NCI-H1417 (cell line): ENCODE measurements around the gene LRP8.

ENCODE experiments used
- DNase-seq, 3 experiments: peaks; one replicate each; lab custom pipeline; 2025; lab: John Stamatoyannopoulos, UW

LRP8 gene

DNA sequence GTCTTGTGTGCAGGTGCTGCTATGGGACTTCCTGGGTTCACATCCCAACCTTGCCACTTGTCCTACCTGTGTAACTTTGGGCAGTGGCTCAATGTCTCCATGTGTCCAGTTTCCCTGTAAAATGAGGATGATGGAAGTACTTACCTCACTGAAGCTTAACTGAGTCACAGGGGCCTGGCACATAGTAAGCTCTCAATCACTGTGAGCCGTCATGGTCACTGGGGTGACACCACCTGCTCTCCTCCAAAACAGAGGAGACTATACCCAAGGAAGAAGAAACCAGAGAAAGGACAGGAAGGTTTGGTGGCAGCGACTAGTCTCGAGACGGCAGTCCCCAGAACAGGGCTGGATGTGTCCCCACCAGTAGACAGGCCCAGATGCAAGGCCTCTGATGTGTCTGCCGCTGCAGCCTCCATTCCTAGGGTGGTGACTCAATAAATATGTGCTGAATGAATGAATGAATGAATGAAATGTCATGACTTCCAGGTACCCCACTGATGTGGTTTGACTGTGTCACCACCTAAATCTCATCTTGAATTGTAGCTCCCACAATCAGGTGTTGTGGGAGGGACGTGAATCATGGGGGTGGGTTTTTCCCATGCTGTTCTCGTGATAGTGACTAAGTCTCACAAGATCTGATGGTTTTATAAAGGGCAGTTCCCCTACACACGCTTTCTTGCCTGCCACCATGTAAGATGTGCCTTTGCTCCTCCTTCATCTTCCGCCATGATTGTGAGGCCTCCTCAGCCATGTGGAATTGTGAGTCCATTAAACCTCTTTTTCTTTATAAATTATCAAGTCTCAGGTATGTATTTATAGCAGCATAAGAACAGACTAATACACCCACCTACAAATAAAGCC, 13.0 kb upstream of the LRP8 start:
- DNase-seq: no peak

DNA sequence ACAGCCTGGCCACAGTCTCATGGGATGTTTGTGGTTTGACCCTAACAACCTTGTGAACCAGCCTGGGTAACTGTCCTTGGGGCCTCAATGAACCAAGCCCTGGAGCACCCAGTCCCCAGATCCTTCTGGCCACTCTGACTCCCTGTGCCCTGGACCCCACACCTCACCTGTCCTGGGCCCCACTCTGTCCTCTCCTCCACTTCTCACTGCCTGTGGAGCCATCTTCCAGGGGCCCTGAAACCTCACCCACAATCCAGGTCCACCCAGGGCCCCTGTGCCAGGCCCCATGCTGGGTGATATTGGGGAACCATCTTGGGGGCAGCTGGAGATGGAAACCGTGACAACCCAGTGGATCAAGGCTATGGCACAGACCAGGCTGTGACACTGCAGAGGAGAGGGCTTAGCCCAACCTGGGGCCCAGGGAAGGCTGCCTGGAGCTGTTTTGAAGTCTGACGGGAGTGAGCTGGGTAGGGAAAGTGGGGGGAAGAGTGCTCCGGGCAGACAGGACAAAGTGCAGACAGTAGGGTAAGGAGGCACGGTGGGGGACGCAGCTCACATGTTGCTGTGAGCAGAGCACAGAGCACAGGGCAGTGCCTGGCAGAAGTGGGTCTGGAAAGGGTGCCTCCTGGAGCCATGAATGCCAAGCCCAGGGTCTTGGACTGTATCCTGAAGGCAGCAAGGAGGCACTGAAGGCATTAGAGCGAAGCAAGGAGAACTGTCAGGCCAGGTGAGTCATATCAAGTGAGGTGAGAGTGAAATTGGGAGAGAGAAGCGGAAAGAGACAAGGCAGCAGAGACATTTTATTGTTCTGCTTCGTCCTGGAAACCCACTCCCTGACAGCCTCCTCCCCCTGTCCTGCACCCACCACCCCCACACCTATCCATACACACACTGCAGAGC, 12.1 kb upstream of the LRP8 start:
- DNase-seq: no peak

DNA sequence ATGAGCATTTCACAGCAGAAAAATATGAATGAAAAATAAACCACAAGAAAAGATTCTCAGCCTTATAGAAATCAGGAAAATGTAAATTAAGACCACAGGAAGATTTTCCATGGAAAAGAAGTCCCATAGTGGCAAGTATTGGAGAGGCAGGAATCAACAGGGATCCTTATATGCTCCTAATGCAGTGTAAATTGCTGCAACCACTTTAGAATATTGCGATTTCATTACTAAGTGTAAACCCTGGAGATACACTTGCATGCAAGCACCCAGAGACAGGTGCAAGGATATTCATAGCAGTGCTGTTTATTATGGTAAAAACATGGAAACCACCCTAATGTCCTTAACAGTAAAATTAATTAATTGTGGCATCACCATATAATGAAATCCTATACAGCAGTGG, 10.6 kb upstream of the LRP8 start:
- DNase-seq: no peak

DNA sequence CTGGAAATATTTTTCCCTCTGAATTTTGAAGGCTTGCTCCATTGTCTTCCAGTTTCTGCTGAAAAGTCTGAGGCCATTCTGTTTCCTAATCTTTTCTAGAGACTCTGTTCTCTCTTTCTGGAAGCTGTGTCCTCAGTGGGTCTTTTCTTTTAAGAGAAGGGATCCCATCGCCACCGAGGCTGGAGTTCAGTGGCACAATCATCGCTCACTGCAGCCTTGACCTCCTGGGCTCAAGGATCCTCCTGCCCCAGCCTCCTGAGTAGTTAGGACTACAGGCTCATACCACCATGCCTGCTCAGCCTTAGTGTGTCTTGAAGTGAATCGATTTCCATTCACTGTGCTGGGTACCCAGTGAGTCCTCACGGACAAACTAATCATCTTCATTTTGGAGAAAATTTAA, 9.6 kb upstream of the LRP8 start:
- DNase-seq: no peak

DNA sequence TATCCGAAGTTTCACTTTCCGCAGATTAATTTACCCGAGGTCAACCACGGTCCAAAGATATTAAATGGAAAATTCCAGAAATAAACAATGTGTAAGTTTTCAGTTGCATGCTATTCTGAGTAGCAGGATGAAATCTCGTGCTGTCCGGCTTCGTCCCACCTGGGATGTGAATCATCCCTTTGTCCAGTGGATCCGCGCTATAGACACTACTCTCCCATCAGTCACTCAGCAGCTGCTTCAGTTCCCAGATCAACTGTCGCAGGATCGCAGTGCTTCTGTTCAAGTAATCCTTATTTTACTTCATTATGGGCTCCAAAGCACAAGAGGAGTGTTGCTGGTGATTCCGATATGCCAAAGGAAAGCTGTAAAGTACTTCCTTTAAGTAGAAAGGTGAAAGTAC, 8.3 kb upstream of the LRP8 start:
- DNase-seq: no peak

DNA sequence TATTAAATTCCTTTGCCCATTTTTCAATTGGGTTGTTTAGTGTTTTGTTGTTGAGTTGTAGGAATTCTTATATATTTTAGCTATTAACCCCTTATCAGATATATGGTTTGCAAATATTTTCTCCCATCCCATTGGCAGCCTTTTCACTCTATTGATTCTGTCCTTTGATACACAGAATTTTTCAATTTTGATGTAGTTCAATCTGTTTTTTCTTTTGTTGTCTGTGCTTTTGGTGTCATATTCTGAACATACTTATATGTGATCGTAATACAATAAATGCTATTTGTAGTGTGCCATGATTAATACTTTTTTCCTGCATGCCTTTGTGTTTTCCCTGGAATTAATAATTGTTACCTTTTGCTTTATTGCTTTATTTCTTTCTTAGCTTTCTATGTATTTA, 7.8 kb upstream of the LRP8 start:
- DNase-seq: no peak

DNA sequence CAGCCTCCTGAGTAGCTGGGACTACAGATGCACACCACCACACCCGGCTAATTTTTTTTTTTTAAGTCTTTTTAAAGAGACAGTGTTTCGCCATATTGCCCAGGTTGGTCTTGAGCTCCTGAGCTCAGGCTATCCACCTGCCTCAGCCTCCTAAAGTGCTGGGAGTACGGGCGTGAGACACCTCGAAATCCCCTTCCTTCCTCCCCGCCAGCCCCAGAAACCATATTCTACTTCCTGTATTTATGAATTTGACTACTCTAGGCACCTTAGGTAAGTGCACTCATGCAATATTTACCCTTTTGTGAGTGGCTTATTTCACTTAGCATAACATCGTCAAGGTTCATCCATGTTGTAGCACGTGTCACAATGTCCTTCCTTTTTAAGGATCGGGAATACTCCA, 6.9 kb upstream of the LRP8 start:
- peak in 1 of 3 experiments; percentile 3 for DNase-seq

DNA sequence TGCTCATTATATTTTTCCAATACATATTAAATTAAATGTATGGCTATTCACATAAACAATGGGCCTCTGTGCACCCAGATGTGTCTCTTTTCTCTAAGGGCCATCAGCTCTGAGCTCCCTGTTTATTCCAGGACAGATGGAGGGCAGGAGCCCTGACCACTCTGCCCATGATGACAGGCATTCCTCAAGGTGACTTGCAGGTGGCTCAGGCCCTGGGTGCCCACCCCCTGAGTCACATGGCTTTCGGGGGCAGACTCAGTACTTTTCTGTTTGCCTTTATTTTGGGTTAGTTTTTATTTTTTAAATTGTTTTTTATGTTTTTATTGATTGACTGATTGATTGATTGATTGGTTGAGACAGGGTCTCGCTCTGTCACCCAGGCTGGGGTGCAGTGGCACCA, 6.4 kb upstream of the LRP8 start:
- no peak for DNase-seq

DNA sequence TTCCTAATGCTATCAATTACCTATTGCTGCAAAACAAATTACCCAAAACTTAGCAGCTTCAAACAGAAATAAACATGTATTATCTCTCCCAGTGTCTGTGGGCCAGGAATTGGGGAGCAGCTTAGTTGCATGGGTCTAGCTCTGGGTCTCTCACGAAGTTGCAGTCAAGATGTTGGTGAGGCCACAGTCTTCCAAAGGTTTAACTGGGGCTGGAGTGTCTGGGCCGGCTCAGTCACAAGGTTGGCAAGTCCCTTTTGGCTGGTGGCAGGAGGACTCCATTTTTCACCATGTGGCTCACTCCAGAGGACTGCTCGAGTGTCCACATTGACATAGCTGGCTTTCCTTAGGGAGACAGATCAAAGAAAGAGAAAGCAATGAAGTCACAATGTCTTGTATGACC, 5.0 kb upstream of the LRP8 start:
- DNase-seq: no peak

DNA sequence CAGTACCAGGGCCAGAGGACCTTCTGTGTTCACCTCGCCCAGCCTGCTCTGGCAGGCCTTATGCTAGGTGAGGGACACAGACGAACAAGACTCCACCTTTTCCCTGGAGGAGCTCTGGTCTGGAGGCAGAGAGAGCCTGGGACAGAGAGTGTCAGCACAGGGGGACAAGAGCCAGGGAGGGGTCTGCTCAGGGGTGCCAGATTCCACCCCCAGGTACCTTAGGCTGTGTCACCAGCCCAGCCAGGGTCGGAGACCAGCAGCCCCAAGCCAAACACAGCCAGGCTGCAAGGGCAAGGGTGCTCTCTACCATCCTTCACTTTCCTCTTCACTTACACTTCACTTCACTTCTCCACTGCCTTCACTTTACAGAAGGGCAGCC, 4.3 kb upstream of the LRP8 start:
- no peak for DNase-seq

DNA sequence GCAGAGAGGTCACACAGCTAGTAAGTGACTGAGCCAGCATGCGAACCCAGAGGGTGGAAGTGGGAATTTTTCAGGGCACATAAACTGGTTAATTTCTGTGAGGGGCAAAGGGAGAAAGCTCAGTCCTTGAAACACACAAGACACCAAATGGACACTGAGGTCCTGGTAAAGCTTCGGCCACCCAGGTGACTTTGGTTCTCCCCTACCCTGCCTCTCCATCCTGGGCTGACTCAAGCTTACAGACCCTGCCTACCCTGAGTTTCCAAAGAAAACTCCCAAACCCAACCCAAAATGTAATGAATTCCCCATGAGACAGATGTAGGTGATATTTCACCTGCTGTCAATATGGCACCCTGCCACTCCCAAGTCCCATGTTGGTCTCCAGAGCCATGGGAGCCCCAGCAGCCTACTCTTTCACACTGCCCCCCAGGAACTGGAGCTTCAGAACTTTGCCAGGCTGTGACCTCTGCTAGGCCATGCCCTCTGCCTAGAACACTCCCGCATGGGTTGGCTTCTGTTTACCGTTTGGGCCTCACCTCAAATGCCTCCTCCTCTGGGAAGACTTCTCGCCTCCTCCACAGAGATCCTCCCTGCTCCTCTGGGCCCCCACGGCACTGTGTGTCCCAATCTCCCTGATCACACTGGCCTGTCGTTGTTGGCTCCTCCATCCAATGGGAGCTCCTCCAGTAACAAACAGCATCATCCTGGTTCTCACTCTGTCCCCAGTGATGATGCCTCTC, 3.7 kb upstream of the LRP8 start:
- DNase-seq: no peak

DNA sequence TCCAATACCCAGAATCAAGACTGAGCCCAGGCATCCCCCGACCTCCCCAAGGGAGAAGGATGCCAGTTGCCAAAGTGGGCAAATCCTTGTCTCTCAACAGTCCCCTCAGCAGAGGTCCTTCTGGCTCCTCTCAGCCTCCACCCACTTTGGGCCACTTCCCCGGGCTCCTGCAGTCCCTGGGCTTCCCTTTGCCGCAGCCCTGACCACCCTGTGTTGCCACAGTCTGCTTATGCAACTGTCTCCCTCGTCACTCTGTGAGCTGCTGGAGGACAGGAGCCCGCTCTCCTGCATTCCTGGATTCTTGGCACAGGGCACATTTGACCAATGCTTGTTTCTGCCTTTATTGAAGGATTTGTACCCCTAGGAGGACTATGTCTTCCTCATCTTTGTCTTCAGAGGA, 2.9 kb upstream of the LRP8 start:
- DNase-seq: no peak

DNA sequence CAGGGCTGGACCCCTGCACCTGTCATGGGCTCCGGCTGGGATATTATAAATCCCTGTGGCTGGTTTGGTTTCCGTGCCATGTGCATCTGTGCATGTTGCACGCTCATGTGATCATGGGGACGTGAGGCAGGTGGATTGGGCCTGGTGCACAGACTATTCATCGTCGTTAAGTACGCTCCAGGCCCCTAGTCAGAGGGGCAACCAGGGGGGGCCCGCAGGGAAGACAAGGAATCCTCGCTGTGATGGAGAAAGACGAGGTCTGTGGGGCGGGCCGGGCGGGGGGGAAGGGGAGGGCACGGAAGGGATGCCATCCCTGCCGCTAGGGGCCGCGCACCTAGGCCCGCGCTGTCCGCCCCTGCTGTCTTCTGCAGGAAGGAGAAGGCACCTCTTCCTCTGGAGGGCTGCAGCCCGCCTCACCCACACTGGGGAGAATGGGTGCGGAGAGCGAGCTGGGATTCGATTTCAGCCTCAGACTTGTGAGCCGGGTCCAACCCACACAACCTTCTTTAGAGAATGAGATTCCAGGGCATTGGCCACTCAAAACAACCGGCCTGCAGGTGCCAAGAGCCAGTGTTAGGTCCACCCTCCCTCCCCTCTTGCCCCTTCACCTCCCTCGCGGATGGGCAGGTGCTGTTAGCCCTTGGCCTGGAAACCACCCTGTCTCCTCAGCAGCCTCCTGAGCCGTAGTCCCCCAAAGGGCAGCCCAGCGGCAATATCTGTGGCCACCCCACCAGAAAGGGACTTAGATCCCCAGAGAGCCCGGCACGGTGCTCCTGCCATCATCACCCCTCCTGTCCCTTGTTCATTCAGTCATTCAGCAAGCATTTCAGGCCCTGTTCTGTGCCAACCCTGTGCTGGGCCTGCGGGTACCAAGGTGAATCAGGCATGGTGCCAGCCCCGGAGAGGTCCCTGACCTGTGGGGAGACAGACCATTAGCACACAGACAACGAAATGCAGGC, 950 bp upstream of the LRP8 start:
- no peak for DNase-seq

DNA sequence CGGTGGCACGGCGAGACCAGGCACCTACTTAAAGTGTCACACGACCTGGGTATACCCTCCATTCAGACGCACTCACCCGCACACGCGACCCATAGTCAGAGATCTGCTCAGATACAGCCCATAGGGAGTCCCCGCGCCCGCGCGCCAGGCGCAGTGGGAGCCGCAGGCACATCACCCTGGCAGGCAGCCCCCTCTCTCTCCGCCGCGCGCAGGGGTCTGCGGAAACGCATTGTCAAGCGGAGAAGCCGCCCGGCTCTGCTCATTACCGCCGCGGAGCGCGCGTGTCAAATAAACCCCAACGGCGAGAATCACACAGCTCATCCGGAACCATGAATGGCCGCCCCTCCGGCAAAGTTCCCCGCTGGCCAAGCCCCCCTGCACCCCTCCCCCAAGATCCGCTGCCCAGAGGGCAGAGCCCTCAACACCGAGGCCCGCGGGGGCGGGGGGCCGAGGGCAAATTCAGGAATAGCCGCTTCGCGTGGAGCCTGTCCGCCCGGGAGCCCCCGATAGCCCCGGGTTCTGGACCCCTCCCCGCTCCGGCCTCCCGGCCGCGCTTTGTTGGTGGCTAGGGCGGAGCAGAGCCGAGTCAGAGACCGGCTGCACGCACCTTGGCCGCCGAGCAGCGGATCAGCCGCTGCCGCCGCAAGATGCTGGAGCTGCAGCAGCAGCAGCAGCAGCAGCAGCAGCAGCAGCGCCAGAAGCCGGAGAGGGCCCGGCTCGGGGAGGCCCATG, 522 bp downstream of the LRP8 start:
- DNase-seq: peak; percentile 54 to 75 (median 72)

DNA sequence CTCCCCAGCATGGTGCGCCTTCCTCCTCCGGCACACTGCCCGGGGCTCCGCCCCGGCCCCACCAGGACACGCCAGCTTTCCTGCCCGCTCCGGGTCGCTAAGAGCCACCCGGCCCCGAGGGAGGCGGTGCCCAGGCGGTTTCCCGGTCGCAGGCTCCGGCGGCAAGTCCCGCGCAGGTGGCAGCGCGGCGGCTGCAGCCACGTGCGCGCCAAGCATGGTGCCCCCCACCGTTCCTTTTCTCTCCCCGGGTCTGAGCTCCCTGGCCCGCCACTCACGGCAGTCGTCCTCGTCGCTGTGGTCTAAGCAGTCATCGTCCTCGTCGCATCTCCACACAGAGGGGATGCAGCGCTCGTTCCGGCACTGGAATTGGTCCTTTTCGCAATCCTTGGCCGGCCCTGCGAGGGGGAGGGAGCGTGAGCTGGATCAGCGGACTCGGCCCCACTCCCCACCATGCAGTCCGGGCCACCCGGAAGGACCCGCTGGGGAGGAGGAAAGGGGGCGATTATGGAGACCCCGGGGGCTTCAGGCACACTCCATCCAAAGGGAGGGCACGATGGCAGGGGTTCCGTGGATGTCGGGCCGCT, 1.2 kb downstream of the LRP8 start:
- peak; percentile 61 to 84 (median 82) for DNase-seq

DNA sequence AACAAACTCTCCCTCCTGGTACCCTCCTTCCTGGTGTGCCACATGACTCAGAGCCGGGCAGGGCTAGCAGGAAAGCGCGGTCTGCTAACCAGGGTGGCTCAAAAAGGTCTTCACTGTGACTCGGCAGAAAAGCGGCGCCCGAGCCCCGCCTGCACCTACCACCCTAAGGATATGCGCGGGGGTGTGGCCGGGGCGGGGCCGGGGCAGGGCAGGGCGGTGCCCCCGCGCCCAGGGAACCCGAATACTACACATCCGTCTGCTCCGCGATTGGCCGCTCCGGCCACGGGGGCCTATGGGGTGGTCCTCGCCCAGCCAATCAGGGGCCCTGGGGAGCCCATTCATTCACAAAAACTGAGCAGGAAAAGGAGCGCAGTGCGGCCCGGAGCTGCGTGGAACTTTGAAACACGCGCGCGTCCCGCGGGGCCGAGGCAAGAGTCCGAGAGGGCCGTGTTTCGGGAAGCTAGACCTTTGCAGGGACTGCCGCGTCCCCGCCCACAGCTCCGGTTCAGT, 1.7 kb downstream of the LRP8 start:
- peak; percentile 84 to 93 (median 89) for DNase-seq

DNA sequence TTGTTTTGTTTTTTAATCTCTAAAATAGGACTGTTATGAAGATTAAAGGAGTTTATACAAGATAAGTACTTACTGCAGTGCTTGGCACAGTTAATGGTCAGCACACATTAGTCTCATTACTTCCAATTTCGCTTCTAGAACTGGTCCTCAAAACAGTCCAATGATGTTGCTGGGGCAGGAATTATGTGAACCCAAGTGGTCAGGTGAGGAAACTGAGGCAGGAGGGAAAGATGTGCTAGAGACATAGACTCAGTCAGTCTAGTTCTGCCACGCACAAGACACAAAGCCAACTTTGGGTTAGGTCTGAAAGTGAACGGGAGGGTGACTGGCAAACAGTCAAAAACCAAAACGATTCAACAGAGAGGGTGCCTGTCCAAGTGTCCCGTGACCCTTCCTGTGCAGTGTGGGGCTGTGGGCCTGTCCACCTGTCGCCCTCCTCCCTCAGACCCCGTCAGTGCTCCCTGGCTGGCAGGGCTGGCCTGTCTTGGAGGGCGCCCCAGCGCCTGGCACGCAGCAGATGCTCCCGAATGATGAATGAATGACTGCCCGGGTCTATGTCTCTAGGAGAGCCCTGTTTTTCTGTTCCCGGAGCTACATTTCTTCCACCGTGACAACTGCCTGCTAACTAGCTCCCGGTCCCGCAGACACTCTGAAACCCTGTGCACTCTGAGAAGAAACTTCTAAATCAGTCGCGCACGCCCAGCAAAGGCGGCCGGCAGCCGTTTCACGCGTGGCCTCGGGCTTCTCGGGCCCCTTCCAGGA, 2.4 kb downstream of the LRP8 start:
- no peak for DNase-seq

DNA sequence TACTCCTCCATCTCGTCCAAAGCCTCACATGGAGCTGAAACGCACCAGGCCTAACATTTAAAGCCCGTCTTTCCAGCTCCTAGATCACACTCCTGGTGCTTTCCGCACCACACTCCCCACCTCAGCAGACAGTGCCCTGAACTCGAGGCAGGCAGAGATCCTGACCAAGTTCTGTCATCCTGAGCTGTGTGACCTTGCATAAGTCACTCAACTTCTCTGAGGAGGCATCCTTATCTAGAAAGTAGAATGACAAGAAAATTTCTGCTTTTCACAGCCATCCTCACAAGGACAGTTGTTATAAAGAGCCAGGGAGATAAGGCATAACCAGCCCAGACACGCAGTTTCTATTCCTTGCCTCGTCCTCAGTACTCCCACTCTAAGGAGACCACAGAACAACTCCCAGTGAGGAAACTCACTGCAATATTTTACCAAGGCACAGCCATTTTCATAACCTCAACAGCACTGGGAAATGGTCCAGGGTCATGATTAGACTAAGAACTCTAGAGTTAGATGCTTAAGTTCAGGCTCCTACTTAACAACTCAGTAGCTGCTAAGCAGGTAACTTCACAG, 3.1 kb downstream of the LRP8 start:
- no peak for DNase-seq

DNA sequence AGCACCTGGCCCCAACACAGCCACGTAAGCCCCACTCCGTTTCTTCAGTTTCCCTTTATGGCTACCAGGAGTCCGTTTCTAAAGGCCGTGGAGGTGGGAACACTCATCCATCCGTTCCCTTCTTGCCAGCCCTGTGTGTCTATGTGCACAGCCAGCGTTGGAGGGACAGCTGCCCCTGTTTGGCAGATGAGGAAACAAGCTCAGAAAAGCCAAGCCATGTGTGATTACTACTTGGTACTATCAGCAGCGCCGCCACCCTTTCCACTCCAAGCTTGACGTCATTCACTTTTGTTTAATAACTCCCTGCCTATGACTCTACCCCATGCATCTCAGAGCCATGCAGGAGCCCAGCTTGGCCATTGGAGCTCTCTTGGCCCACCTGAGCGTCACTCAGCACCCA, 3.5 kb downstream of the LRP8 start:
- DNase-seq: no peak
